Esophagus muscularis mucosa (tissue), 4 donors: ENCODE measurements around the gene PLPP1. TPM values are rescaled to one million over a fixed set of nuclear protein-coding genes. Genes with fewer than 3 reads are reported as not detected.

Experiments
- DNase-seq: peaks from one replicate; pipeline ENCODE4 v3.0.0-alpha.2; 2017; ENCODE audit errors: extremely low spot score
- H3K27ac ChIP-seq, 4 donors: fragments of 200-600 bp; sonication (generic); replicated peaks in 1 of 4; 1 replicate in 3 of 4; 2 replicates in 1 of 4; pipeline ENCODE4 v1.5.1; 2016 to 2019; ENCODE audit warnings: mild to moderate bottlenecking in 1 of 4
- H3K27me3 ChIP-seq, 4 donors: fragments of 200-600 bp; sonication (generic); one replicate each; pipeline versions ENCODE4 v1.5.1 to v1.6.0; 2016 to 2019
- H3K36me3 ChIP-seq, 4 donors: fragments of 200-600 bp; sonication (generic); one replicate each; pipeline ENCODE4 v1.5.1; 2016 to 2019
- H3K4me1 ChIP-seq, 4 donors: fragments of 200-600 bp; sonication (generic); one replicate each; pipeline ENCODE4 v1.5.1; 2016 to 2019
- H3K4me3 ChIP-seq, 4 donors: fragments of 200-600 bp; sonication (generic); 1 replicate in 2 of 4; 2 replicates in 2 of 4; pipeline ENCODE4 v1.5.1; 2016 to 2019; ENCODE audit warnings: mild to moderate bottlenecking in 4 of 4, moderate library complexity in 1 of 4
- H3K9me3 ChIP-seq, 4 donors: fragments of 200-600 bp; sonication (generic); 1 replicate in 3 of 4; 2 replicates in 1 of 4; pipeline ENCODE4 v1.5.1; 2016 to 2019
- EP300 ChIP-seq: sonication (generic); formaldehyde crosslinking; IDR thresholded peaks from one replicate; pipeline ENCODE4 v1.6.1; 2017; ENCODE audit warnings: antibody characterized with exemption
- POLR2A ChIP-seq: fragments of 450-650 bp; IDR thresholded peaks from one replicate; pipeline ENCODE4 v1.6.1; 2017; ENCODE audit warnings: antibody characterized with exemption, moderate library complexity, mild to moderate bottlenecking, low read depth
- POLR2AphosphoS5 ChIP-seq, 2 donors: sonication (generic); formaldehyde crosslinking; IDR thresholded peaks; one replicate each; pipeline ENCODE4 v1.6.1; 2017; ENCODE audit warnings: antibody characterized with exemption in 2 of 2
- WGBS: methylation state at CpG from one replicate; pipeline ENCODE4 v1.1.5; 2018; 5-methylcytosine and 5-hydroxymethylcytosine counted together
- intact Hi-C: fragments of 100-400 bp; cut with DNase I; formaldehyde crosslinking; loops from one replicate; pipeline ENCODE4 v1.15.1; 2023
- total RNA-seq, 4 donors: library from RNA; depleted of rRNA; stranded (reverse); fragments of >200 nt; gene quantifications; one replicate each; pipeline versions ENCODE4 v1.1.0 to v1.2.1, GENCODE V29; 2016
- TF ChIP-seq, protein P1 (sequence below), 3 experiments: fragments of 200-600 bp in 2 of 3; fragments of 450-650 bp in 1 of 3; sonication (generic) in 2 of 3; IDR thresholded peaks; one replicate each; pipeline ENCODE4 v1.5.1; 2017 to 2019; ENCODE audit warnings: antibody characterized with exemption in 3 of 3, mild to moderate bottlenecking in 2 of 3, moderate library complexity in 1 of 3

The PLPP1 gene
- total RNA-seq, 4 donors from 2014 or later: 186 to 306 (median 241) TPM

DNA sequence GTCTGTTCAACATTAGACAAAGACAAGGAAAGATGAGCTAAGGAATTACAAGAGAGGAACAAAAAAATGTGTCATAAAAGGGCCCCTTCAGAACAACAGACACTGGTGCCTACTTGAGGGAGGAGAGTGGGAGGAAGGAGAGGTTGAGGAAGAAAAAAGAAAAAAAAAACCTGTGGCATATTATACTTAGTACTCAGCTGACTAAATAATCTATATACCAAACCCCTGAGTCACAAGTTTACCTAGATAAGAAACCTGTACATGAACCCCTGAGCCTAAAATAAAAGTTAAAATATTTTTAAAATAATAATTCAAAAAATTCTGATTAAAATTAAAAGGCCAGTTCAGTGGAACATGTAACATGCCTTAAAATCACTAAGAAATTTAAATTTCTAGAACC lies 119.7 kb downstream of the PLPP1 start:
- no peak overlapping the region for H3K27ac ChIP-seq
- H3K4me1 ChIP-seq: peaks cover 11 to 27% (median 18%) of the 10 kb centered on the region in 4 donors
- TF ChIP-seq POLR2A (no peak), POLR2AphosphoS5 (IDR thresholded peaks at IDR 0.05) (no peak)
- no peaks in the 10 kb centered on the region for H3K9me3 ChIP-seq
- intact Hi-C loops: no loop called here
- peaks cover 0 to 16% (median 5%) of the 10 kb centered on the region in 4 donors for H3K36me3 ChIP-seq
- DNase-seq: no peak
- H3K27me3 ChIP-seq: no peaks in the 10 kb centered on the region
- no peak overlapping the region for H3K4me3 ChIP-seq

DNA sequence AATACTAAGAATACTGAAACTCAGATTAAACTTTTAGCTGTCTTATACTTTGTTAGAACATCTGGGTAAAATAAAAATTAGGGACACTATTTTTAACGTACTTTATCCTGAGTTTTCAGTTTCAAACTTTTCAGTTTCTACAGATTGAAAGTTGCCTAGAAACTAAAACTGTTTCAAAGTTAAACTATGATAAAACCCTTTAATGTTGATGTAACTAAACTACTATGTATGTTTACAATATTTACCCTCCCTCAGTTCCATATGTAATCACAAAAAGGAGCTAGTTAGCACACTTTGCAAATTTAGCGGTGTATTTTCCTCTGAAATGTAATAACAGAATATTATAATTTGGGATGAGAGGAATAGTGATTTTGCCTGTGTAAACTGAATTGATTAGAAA lies 121.1 kb downstream of the PLPP1 start:
- Histone ChIP-seq H3K4me1 (peaks cover under 1 to 13% (median 4%) of the 10 kb centered on the region in 4 donors), H3K9me3 (no peaks in the 10 kb centered on the region), H3K27ac (no peak overlapping the region), H3K4me3 (no peak overlapping the region), H3K36me3 (peaks cover 0 to 11% (median 5%) of the 10 kb centered on the region in 4 donors), H3K27me3 (no peaks in the 10 kb centered on the region)
- intact Hi-C loops: loop anchor here (5.0 kb wide), 1 partner anchor 119 kb away; the partner anchor contains the start of gene PLPP1
- WGBS: 86% methylated on average over 2 of the region's 2 CpGs
- no peak for DNase-seq
- TF ChIP-seq, protein P1, sequence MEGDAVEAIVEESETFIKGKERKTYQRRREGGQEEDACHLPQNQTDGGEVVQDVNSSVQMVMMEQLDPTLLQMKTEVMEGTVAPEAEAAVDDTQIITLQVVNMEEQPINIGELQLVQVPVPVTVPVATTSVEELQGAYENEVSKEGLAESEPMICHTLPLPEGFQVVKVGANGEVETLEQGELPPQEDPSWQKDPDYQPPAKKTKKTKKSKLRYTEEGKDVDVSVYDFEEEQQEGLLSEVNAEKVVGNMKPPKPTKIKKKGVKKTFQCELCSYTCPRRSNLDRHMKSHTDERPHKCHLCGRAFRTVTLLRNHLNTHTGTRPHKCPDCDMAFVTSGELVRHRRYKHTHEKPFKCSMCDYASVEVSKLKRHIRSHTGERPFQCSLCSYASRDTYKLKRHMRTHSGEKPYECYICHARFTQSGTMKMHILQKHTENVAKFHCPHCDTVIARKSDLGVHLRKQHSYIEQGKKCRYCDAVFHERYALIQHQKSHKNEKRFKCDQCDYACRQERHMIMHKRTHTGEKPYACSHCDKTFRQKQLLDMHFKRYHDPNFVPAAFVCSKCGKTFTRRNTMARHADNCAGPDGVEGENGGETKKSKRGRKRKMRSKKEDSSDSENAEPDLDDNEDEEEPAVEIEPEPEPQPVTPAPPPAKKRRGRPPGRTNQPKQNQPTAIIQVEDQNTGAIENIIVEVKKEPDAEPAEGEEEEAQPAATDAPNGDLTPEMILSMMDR (IDR thresholded peaks at IDR 0.05): no peak
- TF ChIP-seq POLR2A: no peak
- no peak for TF ChIP-seq POLR2AphosphoS5 (IDR thresholded peaks at IDR 0.05)
- no peak for TF ChIP-seq EP300

DNA sequence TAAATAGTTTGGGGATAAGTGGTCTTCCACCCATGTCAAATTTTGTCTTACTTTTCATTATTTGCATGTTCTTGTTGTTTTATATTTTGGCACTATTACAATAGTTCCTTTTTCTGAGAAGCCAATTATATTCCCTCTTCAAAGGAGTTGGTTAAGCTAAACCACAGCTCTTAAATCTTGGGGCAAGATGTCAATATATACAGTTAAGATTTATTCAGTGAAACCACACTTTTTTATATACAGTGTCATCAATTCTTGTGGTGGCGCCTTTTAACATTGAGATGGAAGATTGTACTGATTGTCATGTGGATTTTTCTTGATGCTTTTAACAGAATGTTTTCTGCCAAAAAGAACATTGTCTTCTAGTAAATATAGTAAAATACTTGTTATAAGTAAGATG lies 122.9 kb downstream of the PLPP1 start:
- TF ChIP-seq EP300 (no peak), POLR2A (no peak), POLR2AphosphoS5 (IDR thresholded peaks at IDR 0.05) (no peak)
- TF ChIP-seq, protein P1 (IDR thresholded peaks at IDR 0.05): no peak
- H3K4me3 ChIP-seq: no peak overlapping the region
- no peak for DNase-seq
- intact Hi-C loops: loop anchor here (5.0 kb wide), 1 partner anchor 120 kb away; the partner anchor contains the start of gene PLPP1
- peaks cover 0 to 12% (median 5%) of the 10 kb centered on the region in 4 donors for H3K36me3 ChIP-seq
- WGBS: 97% methylated on average over 1 of the region's 1 CpG
- H3K27ac ChIP-seq: no peak overlapping the region
- no peaks in the 10 kb centered on the region for H3K27me3 ChIP-seq
- peaks cover 0 to 8% (median 6%) of the 10 kb centered on the region in 4 donors for H3K4me1 ChIP-seq
- no peaks in the 10 kb centered on the region for H3K9me3 ChIP-seq

DNA sequence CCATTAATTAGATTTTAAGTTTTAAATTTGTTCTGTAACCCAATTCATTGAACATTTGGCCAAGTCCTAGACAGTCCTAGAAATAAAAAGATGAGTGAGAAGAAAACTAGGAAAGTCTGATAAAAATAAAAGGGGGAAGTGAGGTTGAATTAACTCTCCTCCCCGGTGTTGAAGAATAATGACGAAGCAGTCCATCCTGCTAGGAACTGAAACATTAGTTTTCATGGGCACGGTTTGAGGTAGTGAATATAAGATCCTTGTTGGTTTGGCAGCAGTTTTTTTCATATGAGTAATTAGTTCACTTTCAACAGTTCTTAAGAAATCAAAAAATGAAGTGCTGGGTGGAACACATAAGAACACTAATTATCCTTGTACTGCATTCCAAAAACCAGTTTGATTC lies 123.9 kb downstream of the PLPP1 start:
- no peak for DNase-seq
- Histone ChIP-seq H3K36me3 (peaks cover 0 to 22% (median 14%) of the 10 kb centered on the region in 4 donors), H3K4me3 (no peak overlapping the region), H3K27ac (no peak overlapping the region), H3K9me3 (no peaks in the 10 kb centered on the region), H3K4me1 (peaks cover 0 to 7% (median 4%) of the 10 kb centered on the region in 4 donors), H3K27me3 (no peaks in the 10 kb centered on the region)
- 67% methylated on average over 3 of the region's 3 CpGs for WGBS
- TF ChIP-seq POLR2AphosphoS5 (IDR thresholded peaks at IDR 0.05) (no peak), POLR2A (no peak), EP300 (no peak)
- TF ChIP-seq, protein P1 (IDR thresholded peaks at IDR 0.05): no peak
- intact Hi-C loops: loop anchor here (5.0 kb wide), 1 partner anchor 121 kb away; the partner anchor contains the start of gene PLPP1

DNA sequence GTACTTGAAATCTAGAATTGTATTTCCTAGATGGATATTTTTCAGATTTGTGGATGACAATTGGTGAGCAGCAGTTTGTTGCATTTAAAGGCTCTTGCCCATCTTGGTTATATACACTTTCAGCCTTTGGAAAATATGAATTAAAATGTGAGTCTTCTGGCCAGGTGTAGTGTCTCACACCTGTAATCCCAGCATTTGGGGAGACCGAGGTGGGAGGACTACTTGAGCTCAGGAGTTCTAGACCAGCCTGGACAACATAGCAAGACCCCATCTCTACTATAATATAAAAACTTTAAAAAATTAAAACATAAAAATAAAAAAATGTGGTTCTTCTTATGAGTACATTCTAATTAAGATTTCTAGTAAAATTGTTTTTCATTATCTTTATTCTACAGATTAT lies 125.0 kb downstream of the PLPP1 start:
- Histone ChIP-seq H3K4me1 (peaks cover 0 to 7% (median 3%) of the 10 kb centered on the region in 4 donors), H3K27me3 (no peaks in the 10 kb centered on the region), H3K9me3 (no peaks in the 10 kb centered on the region), H3K4me3 (no peak overlapping the region), H3K36me3 (peaks cover 0 to 30% (median 18%) of the 10 kb centered on the region in 4 donors), H3K27ac (no peak overlapping the region)
- 100% methylated on average over 1 of the region's 1 CpG for WGBS
- no peak for DNase-seq
- no peak for TF ChIP-seq EP300
- no peak for TF ChIP-seq POLR2A
- TF ChIP-seq POLR2AphosphoS5 (IDR thresholded peaks at IDR 0.05): no peak
- TF ChIP-seq, protein P1 (IDR thresholded peaks at IDR 0.05): no peak
- intact Hi-C loops: loop anchor here (5.0 kb wide), 1 partner anchor 123 kb away; the partner anchor contains the start of gene PLPP1
